K562 (cell line): Measurements from ENCODE around the gene COL20A1.

ENCODE experiments used
- EZH2 ChIP-seq: IDR thresholded peaks from 2 replicates; pipeline ENCODE4 v1.6.1; 2012; ENCODE audit warnings: low read depth, mild to moderate bottlenecking, inconsistent platforms, low read length, borderline replicate concordance
- POLR2A ChIP-seq: fragments of 450-650 bp; conservative IDR thresholded peaks from 2 replicates; pipeline ENCODE4 v1.6.1; 2016
- ZNF274 ChIP-seq: IDR thresholded peaks from 2 replicates; pipeline ENCODE4 v1.6.1; 2011; ENCODE audit warnings: low read depth, mild to moderate bottlenecking, low read length, moderate library complexity, borderline replicate concordance
- TF ChIP-seq, protein P1 (sequence below): fragments of 450-650 bp; IDR thresholded peaks from 2 replicates; pipeline ENCODE4 v1.6.1; 2018; ENCODE audit warnings: mild to moderate bottlenecking, low read depth; ENCODE audit not compliant: partially characterized antibody
- TF ChIP-seq, protein P2 (sequence below), 3 experiments: IDR thresholded peaks in 2 of 3; conservative IDR thresholded peaks in 1 of 3; 2 replicates each; pipeline ENCODE4 v1.5.1; 2011 to 2012; ENCODE audit warnings: low read length in 3 of 3, mild to moderate bottlenecking in 3 of 3, control low read depth in 2 of 3, improper control_type of control experiment in 1 of 3, inconsistent platforms in 1 of 3, low read depth in 1 of 3, mixed read lengths in 1 of 3, moderate library complexity in 1 of 3; ENCODE audit not compliant: insufficient read depth in 2 of 3
- TF ChIP-seq, protein P3 (sequence below): sonication (generic); formaldehyde crosslinking; IDR thresholded peaks from 2 replicates; pipeline ENCODE4 v1.8.0; 2022; ENCODE audit warnings: missing genetic modification reagents, mild to moderate bottlenecking, borderline replicate concordance

DNA sequence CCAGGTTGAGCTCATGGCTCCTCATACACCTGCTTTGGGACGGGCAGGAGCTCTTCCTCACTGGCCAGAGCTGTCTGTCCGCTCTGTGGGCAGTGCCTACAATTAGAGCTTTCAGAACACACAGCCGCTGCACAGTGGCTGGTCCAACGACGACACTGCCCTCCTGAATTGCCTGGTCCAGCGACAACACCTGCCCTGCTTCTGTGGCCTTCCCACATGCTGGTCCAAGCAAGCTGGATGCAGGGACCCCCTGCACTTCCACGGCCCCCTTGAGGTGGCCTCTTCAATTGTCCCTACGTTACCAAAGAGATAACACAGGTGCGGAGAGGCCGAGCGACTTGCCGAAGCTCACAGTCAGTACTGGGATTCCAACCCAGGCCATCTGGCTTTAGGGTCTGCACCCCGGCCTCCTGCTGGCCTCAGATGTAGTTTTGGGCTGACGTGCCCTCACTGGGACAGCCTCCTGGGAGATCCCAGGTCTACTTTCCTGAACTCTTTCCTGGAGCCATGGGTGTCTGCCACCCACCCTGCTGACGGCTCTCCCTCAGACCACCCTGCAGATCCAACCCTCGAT lies 69.5 kb downstream of the COL20A1 start:
- TF ChIP-seq, protein P1, sequence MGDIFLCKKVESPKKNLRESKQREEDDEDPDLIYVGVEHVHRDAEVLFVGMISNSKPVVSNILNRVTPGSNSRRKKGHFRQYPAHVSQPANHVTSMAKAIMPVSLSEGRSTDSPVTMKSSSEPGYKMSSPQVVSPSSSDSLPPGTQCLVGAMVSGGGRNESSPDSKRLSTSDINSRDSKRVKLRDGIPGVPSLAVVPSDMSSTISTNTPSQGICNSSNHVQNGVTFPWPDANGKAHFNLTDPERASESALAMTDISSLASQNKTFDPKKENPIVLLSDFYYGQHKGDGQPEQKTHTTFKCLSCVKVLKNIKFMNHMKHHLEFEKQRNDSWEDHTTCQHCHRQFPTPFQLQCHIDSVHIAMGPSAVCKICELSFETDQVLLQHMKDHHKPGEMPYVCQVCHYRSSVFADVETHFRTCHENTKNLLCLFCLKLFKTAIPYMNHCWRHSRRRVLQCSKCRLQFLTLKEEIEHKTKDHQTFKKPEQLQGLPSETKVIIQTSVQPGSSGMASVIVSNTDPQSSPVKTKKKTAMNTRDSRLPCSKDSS: no peak
- no peak for TF ChIP-seq POLR2A
- TF ChIP-seq ZNF274: no peak
- TF ChIP-seq, protein P2, sequence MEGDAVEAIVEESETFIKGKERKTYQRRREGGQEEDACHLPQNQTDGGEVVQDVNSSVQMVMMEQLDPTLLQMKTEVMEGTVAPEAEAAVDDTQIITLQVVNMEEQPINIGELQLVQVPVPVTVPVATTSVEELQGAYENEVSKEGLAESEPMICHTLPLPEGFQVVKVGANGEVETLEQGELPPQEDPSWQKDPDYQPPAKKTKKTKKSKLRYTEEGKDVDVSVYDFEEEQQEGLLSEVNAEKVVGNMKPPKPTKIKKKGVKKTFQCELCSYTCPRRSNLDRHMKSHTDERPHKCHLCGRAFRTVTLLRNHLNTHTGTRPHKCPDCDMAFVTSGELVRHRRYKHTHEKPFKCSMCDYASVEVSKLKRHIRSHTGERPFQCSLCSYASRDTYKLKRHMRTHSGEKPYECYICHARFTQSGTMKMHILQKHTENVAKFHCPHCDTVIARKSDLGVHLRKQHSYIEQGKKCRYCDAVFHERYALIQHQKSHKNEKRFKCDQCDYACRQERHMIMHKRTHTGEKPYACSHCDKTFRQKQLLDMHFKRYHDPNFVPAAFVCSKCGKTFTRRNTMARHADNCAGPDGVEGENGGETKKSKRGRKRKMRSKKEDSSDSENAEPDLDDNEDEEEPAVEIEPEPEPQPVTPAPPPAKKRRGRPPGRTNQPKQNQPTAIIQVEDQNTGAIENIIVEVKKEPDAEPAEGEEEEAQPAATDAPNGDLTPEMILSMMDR (IDR thresholded peaks at IDR 0.05 in 2 of 3, conservative IDR thresholded peaks at IDR 0.05 in 1 of 3; ENCODE audit: insufficient read depth in 2 of 3, low read depth in 1 of 3, low read length in 3 of 3): no peak
- TF ChIP-seq, protein P3, sequence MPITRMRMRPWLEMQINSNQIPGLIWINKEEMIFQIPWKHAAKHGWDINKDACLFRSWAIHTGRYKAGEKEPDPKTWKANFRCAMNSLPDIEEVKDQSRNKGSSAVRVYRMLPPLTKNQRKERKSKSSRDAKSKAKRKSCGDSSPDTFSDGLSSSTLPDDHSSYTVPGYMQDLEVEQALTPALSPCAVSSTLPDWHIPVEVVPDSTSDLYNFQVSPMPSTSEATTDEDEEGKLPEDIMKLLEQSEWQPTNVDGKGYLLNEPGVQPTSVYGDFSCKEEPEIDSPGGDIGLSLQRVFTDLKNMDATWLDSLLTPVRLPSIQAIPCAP (CRISPR knock-in tag): no peak
- no peak for TF ChIP-seq EZH2
